GM12878 (cell line): Measurements from ENCODE around the gene POP5. TPM values are rescaled to one million over a fixed set of nuclear protein-coding genes. Genes with fewer than 3 reads are reported as not detected.

ENCODE experiments used
- ATAC-seq: fragments of 200-7000 bp; cut with Tn5 transposase; 3 replicates; pipeline ENCODE4 v1.9.1; 2020; ENCODE audit warnings: mild to moderate bottlenecking, moderate library complexity
- BruUV-seq: library from RNA; stranded (reverse); fragments of 400-500 nt; replicated peaks from 2 replicates; lab custom pipeline; 2021; lab: Mats Ljungman, UMichigan
- CTCF ChIA-PET: fragments of 300-600 bp; sonication (Branson Sonifier 250); formaldehyde crosslinking; extraction: SDS; loops from one replicate; lab custom pipeline; 2021; ENCODE audit warnings: inconsistent platforms; lab: Yijun Ruan, JAX
- POLR2A ChIA-PET: fragments of 350-600 bp; formaldehyde crosslinking; extraction: SDS; loops from one replicate; lab custom pipeline; 2021; ENCODE audit warnings: inconsistent platforms; lab: Charles Lee
- RAD21 ChIA-PET: fragments of 300-600 bp; sonication (Branson Sonifier 250); formaldehyde crosslinking; loops from one replicate; lab custom pipeline; 2023; ENCODE audit warnings: antibody characterized with exemption; ENCODE audit not compliant: unreplicated experiment; lab: Charles Lee
- SMC1A ChIA-PET: fragments of 300-600 bp; sonication (Branson Sonifier 250); formaldehyde crosslinking; loops from one replicate; lab custom pipeline; 2023; ENCODE audit not compliant: unreplicated experiment, uncharacterized antibody; lab: Charles Lee
- DNase-seq: peaks from one replicate; pipeline ENCODE4 v3.0.0-alpha.2; 2011; ENCODE audit warnings: low read depth, low spot score
- FAIRE-seq: peaks from 3 replicates; lab custom pipeline; 2011; peaks lifted over from hg19 to GRCh38; lab: Jason Lieb, UNC
- H2AFZ ChIP-seq: 2 replicates; pipeline ENCODE4 v1.6.0; 2011; ENCODE audit warnings: low read depth, low read length, control low read depth; ENCODE audit not compliant: control insufficient read depth
- H3K27ac ChIP-seq: 2 replicates; pipeline ENCODE4 v1.5.1; 2011; ENCODE audit warnings: control low read depth; ENCODE audit not compliant: control insufficient read depth, insufficient read depth
- H3K27me3 ChIP-seq, 2 experiments: replicated peaks in 1 of 2; 2 replicates each; pipeline versions ENCODE4 v1.6.0 to v1.6.1; 2011; ENCODE audit warnings: low read length in 1 of 2; ENCODE audit not compliant: control insufficient read depth in 2 of 2, insufficient read depth in 2 of 2
- H3K36me3 ChIP-seq, 2 experiments: 2 replicates each; pipeline ENCODE4 v1.5.1; 2011; ENCODE audit warnings: low read length in 1 of 2; ENCODE audit not compliant: control insufficient read depth in 2 of 2, insufficient read depth in 2 of 2
- H3K4me1 ChIP-seq: 2 replicates; pipeline ENCODE4 v1.6.1; 2011; ENCODE audit warnings: mild to moderate bottlenecking, low read length, moderate library complexity, mixed read lengths; ENCODE audit not compliant: control insufficient read depth, insufficient read depth
- H3K4me2 ChIP-seq: 2 replicates; pipeline ENCODE4 v1.6.0; 2011; ENCODE audit warnings: control low read depth; ENCODE audit not compliant: control insufficient read depth, insufficient read depth
- H3K4me3 ChIP-seq: fragments of 200-600 bp; sonication (generic); 2 replicates; pipeline ENCODE4 v1.5.1; 2016
- H3K79me2 ChIP-seq: 2 replicates; pipeline ENCODE4 v1.6.0; 2011; ENCODE audit warnings: low read length; ENCODE audit not compliant: control insufficient read depth, insufficient read depth
- H3K9ac ChIP-seq: 2 replicates; pipeline ENCODE4 v1.8.0; 2011; ENCODE audit warnings: low read length, control low read depth, mixed read lengths; ENCODE audit not compliant: control insufficient read depth, insufficient read depth
- H3K9me3 ChIP-seq: replicated peaks from 3 replicates; pipeline ENCODE4 v1.5.1; 2011; ENCODE audit warnings: mild to moderate bottlenecking, low read length; ENCODE audit not compliant: control insufficient read depth, insufficient read depth
- H4K20me1 ChIP-seq: 2 replicates; pipeline ENCODE4 v1.6.0; 2011; ENCODE audit not compliant: control insufficient read depth, insufficient read depth
- ATF2 ChIP-seq: IDR thresholded peaks from 2 replicates; pipeline ENCODE4 v1.6.1; 2012; ENCODE audit warnings: low read length, inconsistent platforms
- E2F4 ChIP-seq: IDR thresholded peaks from 2 replicates; pipeline ENCODE4 v1.6.1; 2012; ENCODE audit warnings: low read depth, low read length, improper control_type of control experiment
- E4F1 ChIP-seq: fragments of 450-650 bp; IDR thresholded peaks from 2 replicates; pipeline ENCODE4 v1.6.1; 2018; ENCODE audit warnings: borderline replicate concordance, mild to moderate bottlenecking; ENCODE audit not compliant: partially characterized antibody
- EED ChIP-seq: sonication (generic); IDR thresholded peaks from 2 replicates; pipeline ENCODE4 v1.6.1; 2016; ENCODE audit warnings: antibody characterized with exemption, low read depth
- IRF5 ChIP-seq: fragments of 450-650 bp; IDR thresholded peaks from 2 replicates; pipeline ENCODE4 v1.6.1; 2017; ENCODE audit warnings: borderline replicate concordance
- MTA3 ChIP-seq: IDR thresholded peaks from 2 replicates; pipeline ENCODE4 v1.6.1; 2012; ENCODE audit warnings: low read length, inconsistent platforms, borderline replicate concordance
- MYC ChIP-seq: IDR thresholded peaks from 2 replicates; pipeline ENCODE4 v1.6.1; 2011; ENCODE audit warnings: mild to moderate bottlenecking, low read length, moderate library complexity, inconsistent platforms; ENCODE audit not compliant: insufficient read depth, insufficient replicate concordance, insufficient read length, severe bottlenecking
- NKRF ChIP-seq: fragments of 450-650 bp; conservative IDR thresholded peaks from 2 replicates; pipeline ENCODE4 v1.6.1; 2017; ENCODE audit warnings: mild to moderate bottlenecking, moderate library complexity
- RELB ChIP-seq: fragments of 450-650 bp; IDR thresholded peaks from 2 replicates; pipeline ENCODE4 v1.6.1; 2017; ENCODE audit warnings: low read depth, mild to moderate bottlenecking, moderate library complexity
- STAT3 ChIP-seq: IDR thresholded peaks from 2 replicates; pipeline ENCODE4 v1.6.1; 2011; ENCODE audit warnings: low read depth, low read length, improper control_type of control experiment
- SUPT20H ChIP-seq: IDR thresholded peaks from 2 replicates; pipeline ENCODE4 v1.6.1; 2011; ENCODE audit warnings: low read depth, mild to moderate bottlenecking, low read length, moderate library complexity, borderline replicate concordance; ENCODE audit not compliant: control insufficient read depth
- WGBS: methylation state at CpG from one replicate; pipeline ENCODE4 v1.1.6; 2016; ENCODE audit warnings: low lambda C conversion rate; ENCODE audit not compliant: insufficient replicate concordance, insufficient coverage; ENCODE audit errors: missing lambda C conversion rate; 5-methylcytosine and 5-hydroxymethylcytosine counted together
- in situ Hi-C: fragments of 300-500 bp; cut with MboI; formaldehyde crosslinking; loops from 9 replicates; pipeline ENCODE4 v1.14.3; 2018; ENCODE audit warnings: mixed read lengths
- intact Hi-C: fragments of 100-400 bp; cut with micrococcal nuclease; formaldehyde crosslinking; loops from one replicate; pipeline ENCODE4 v1.14.2; 2022; ENCODE audit not compliant: unreplicated experiment
- polyA plus RNA-seq, 11 experiments: library from polyadenylated mRNA; depleted of rRNA in 4 of 11; unstranded in 6 of 11; stranded (reverse) in 5 of 11; fragments of >200 nt; fragmentation: Nextera tagmentation in 4 of 11; fragmentation: Illumina TruSeq in 1 of 11; extraction: Ambion mirVana in 4 of 11; extraction: Trizol in 1 of 11; gene quantifications; 1 replicate in 1 of 11; 2 replicates in 10 of 11; pipeline versions ENCODE4 v1.2.1 to v1.2.3, GENCODE V29; 2011 to 2016; ENCODE audit warnings: inconsistent platforms in 2 of 11, missing spikeins in 2 of 11, low read depth in 1 of 11
- total RNA-seq, 4 experiments: library from RNA; depleted of rRNA in 3 of 4; stranded (reverse); fragments of >200 nt in 3 of 4; fragmentation: Illumina TruSeq in 1 of 4; extraction: Trizol in 1 of 4; gene quantifications; 2 replicates each; pipeline versions ENCODE4 v1.2.1 to v1.2.3, GENCODE V29; 2013 to 2021

POP5 gene
- total and polyA plus RNA-seq, 10 of the 15 experiments (the other 5 are each of a cell fraction or from before 2014, with no cell fraction given) = 50.3 to 234 (median 83.7) TPM

GRCh38 chr12:120574106-120574505 is 7.1 kb downstream of the POP5 start (continued):
- no peak for TF ChIP-seq E2F4

- FAIRE-seq (no peak), DNase-seq (no peak), ATAC-seq (no peak)
- H4K20me1 ChIP-seq = no peaks in the 10 kb centered on the region
- peaks cover 16 to 56% of the 10 kb centered on the region in 2 experiments for H3K36me3 ChIP-seq
- WGBS = 83% methylated on average over 6 of the region's 6 CpGs
- no peaks in the 10 kb centered on the region for H3K9me3 ChIP-seq
- POLR2A ChIA-PET = no interaction called here
- H2AFZ ChIP-seq = no peak overlapping the region
- no peaks in the 10 kb centered on the region for H3K79me2 ChIP-seq
- no TSS peak for BruUV-seq
- no peak overlapping the region for H3K9ac ChIP-seq
- CTCF ChIA-PET = no interaction called here
- H3K4me2 ChIP-seq = no peak overlapping the region
- no peaks in the 10 kb centered on the region for H3K4me1 ChIP-seq
- H3K27ac ChIP-seq = no peak overlapping the region
- in situ Hi-C loops = no loop called here
- RAD21 ChIA-PET = no interaction called here
- no peaks in the 10 kb centered on the region for H3K27me3 ChIP-seq
- intact Hi-C loops = no loop called here
- SMC1A ChIA-PET = no interaction called here
- H3K4me3 ChIP-seq = no peak overlapping the region
- TF ChIP-seq SUPT20H (no peak), STAT3 (no peak), ATF2 (no peak), EED (no peak), MTA3 (no peak), IRF5 (no peak), NKRF (no peak), RELB (no peak), E4F1 (no peak), MYC (no peak)
Observed at GRCh38 chr12:120573560-120573959, 7.6 kb downstream of the POP5 start.
